Endodermal cell (in vitro differentiated cells): ENCODE results near the gene OR9Q1. TPM values are rescaled to one million over a fixed set of nuclear protein-coding genes. Genes with fewer than 3 reads are reported as not detected.

ENCODE experiments used
- DNase-seq: peaks from one replicate; pipeline ENCODE4 v3.0.0-alpha.2; 2017
- H3K27ac ChIP-seq: 2 replicates; pipeline ENCODE4 v1.5.1; 2013; ENCODE audit warnings: mild to moderate bottlenecking, low read depth, low read length, moderate library complexity
- H3K27me3 ChIP-seq: 2 replicates; pipeline ENCODE4 v1.6.1; 2013; ENCODE audit warnings: mild to moderate bottlenecking, low read length, moderate library complexity; ENCODE audit not compliant: insufficient read depth, control insufficient read depth, poor library complexity, severe bottlenecking
- H3K36me3 ChIP-seq: 2 replicates; pipeline ENCODE4 v1.7.0; 2013; ENCODE audit warnings: mild to moderate bottlenecking, low read length, moderate library complexity; ENCODE audit not compliant: control insufficient read depth, insufficient read depth
- H3K4me1 ChIP-seq: one replicate; pipeline ENCODE4 v1.7.0; 2013; ENCODE audit warnings: low read length; ENCODE audit not compliant: control insufficient read depth, insufficient read depth
- H3K4me3 ChIP-seq: 2 replicates; pipeline ENCODE4 v1.5.1; 2013; ENCODE audit warnings: mild to moderate bottlenecking, low read length, moderate library complexity
- H3K9ac ChIP-seq: 2 replicates; pipeline ENCODE4 v1.6.1; 2013; ENCODE audit warnings: mild to moderate bottlenecking, low read length, moderate library complexity; ENCODE audit not compliant: poor library complexity, severe bottlenecking; ENCODE audit errors: extremely low read depth
- H3K9me3 ChIP-seq: 2 replicates; pipeline ENCODE4 v1.6.1; 2013; ENCODE audit warnings: mild to moderate bottlenecking, low read length, moderate library complexity; ENCODE audit not compliant: control insufficient read depth
- H3K27ac Mint-ChIP-seq: 2 replicates; pipeline ENCODE4 v1.8.0; 2020; ENCODE audit warnings: mixed read lengths
- H3K27me3 Mint-ChIP-seq: 2 replicates; pipeline ENCODE4 v1.8.0; 2021; ENCODE audit warnings: mild to moderate bottlenecking, mixed read lengths; ENCODE audit not compliant: insufficient read depth
- H3K36me3 Mint-ChIP-seq: 2 replicates; pipeline ENCODE4 v1.8.0; 2020; ENCODE audit warnings: low read depth, mixed read lengths
- H3K4me1 Mint-ChIP-seq: 2 replicates; pipeline ENCODE4 v1.8.0; 2020; ENCODE audit warnings: mixed read lengths
- H3K4me3 Mint-ChIP-seq: 2 replicates; pipeline ENCODE4 v1.8.0; 2020; ENCODE audit warnings: mild to moderate bottlenecking, moderate library complexity, mixed read lengths
- H3K9me3 Mint-ChIP-seq: 2 replicates; pipeline ENCODE4 v1.8.0; 2020; ENCODE audit warnings: mild to moderate bottlenecking, mixed read lengths
- WGBS, 2 experiments: methylation state at CpG; one replicate each; pipeline versions ENCODE4 v1.1.5 to v1.1.7; 2013; ENCODE audit warnings: missing lambda C conversion rate in 2 of 2, mixed read lengths in 1 of 2; ENCODE audit not compliant: insufficient coverage in 1 of 2, insufficient read length in 1 of 2; 5-methylcytosine and 5-hydroxymethylcytosine counted together
- total RNA-seq, 2 donors: library from RNA; stranded (reverse); fragmentation: NEBNext Ultra II Directional in 1 of 2; extraction: Animal tissue kit (Norgen Biotek cat#: 25700) in 1 of 2; gene quantifications; 2 replicates in 1 of 2; 3 replicates in 1 of 2; pipeline ENCODE4 v1.2.1, GENCODE V29; 2021
- TF ChIP-seq, protein P1 (sequence below): fragments of 200-600 bp; sonication (generic); conservative IDR thresholded peaks from 2 replicates; pipeline ENCODE4 v1.5.0; 2021; ENCODE audit warnings: antibody characterized with exemption, mild to moderate bottlenecking

OR9Q1 gene
- total RNA-seq, 2 donors from 2014 or later: not detected

DNA sequence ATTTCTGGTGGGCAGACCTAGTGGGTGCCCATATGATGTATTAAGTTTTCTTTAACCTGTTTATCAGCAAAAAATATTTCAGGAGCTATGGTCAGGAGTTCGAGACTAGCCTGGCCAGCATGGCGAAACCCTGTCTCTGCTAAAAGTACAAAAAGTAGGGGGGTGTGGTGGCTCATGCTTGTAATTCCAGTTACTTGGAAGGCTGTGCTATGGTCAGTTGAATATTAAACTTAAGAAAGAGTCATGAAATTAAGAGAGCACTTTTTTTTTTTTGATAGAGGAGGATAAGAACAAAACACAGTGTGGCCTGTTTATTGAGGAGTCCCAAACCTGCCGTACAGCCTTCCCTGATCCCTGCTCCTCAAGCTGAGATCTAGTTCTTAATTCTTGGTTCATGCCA, 36.9 kb downstream of the OR9Q1 start:
- H3K27ac ChIP-seq: no peak overlapping the region
- peaks cover 28% of the 10 kb centered on the region for H3K4me1 ChIP-seq
- Mint-ChIP-seq H3K36me3 (no peaks in the 10 kb centered on the region), H3K9me3 (peaks cover 6% of the 10 kb centered on the region), H3K4me1 (peaks cover 49% of the 10 kb centered on the region), H3K4me3 (no peak overlapping the region), H3K27me3 (no peaks in the 10 kb centered on the region), H3K27ac (peak overlapping the region; percentile 69)
- TF ChIP-seq, protein P1, sequence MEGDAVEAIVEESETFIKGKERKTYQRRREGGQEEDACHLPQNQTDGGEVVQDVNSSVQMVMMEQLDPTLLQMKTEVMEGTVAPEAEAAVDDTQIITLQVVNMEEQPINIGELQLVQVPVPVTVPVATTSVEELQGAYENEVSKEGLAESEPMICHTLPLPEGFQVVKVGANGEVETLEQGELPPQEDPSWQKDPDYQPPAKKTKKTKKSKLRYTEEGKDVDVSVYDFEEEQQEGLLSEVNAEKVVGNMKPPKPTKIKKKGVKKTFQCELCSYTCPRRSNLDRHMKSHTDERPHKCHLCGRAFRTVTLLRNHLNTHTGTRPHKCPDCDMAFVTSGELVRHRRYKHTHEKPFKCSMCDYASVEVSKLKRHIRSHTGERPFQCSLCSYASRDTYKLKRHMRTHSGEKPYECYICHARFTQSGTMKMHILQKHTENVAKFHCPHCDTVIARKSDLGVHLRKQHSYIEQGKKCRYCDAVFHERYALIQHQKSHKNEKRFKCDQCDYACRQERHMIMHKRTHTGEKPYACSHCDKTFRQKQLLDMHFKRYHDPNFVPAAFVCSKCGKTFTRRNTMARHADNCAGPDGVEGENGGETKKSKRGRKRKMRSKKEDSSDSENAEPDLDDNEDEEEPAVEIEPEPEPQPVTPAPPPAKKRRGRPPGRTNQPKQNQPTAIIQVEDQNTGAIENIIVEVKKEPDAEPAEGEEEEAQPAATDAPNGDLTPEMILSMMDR: no peak
- DNase-seq: no peak
- no peaks in the 10 kb centered on the region for H3K36me3 ChIP-seq
- no peaks in the 10 kb centered on the region for H3K27me3 ChIP-seq
- H3K4me3 ChIP-seq: no peak overlapping the region
- 88 to 100% methylated on average over 2 to 3 of the region's 3 CpGs for WGBS, 2 experiments
- peak overlapping the region; percentile 3 for H3K9ac ChIP-seq
- no peaks in the 10 kb centered on the region for H3K9me3 ChIP-seq

DNA sequence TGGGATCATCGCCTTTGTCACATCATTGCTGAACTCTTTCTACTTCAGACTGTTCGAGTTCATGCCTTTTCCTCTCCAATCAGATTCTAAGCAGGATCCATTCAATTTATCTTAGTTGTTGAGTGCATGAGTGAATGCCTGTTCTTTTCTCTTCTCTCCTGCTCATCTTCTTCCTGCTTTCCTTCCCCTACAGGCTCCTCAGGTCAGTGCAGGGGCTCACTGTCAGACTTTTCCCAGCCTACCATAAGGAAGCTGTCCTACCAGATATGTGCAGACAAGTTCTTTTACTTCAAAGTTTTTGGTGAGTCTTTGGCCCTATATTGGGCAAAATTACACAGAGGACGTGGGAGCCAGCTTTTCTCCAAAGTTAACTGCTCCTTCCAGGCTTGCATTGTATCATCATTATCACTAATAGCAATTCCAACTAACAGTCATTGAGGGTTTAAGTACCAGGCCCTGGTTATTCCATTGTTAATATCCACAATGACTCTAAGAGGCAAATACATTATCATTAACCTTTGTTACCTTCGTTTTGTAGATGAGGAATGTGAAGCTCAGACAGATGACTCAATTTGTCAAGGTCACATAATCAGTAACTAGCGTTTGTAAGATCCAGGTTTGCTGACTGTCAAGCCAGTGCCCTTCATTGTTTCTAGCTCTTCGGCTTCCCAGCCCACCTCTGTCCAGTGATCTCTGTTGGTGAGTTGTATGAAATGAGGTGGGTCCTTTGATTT, 37.4 kb downstream of the OR9Q1 start:
- H3K9me3 ChIP-seq: no peaks in the 10 kb centered on the region
- peak overlapping the region; percentile 61 for H3K4me3 ChIP-seq
- H3K4me1 ChIP-seq: peaks cover 28% of the 10 kb centered on the region
- no peak overlapping the region for H3K27ac ChIP-seq
- no peaks in the 10 kb centered on the region for H3K36me3 Mint-ChIP-seq
- no peaks in the 10 kb centered on the region for H3K36me3 ChIP-seq
- peaks cover 1% of the 10 kb centered on the region for H3K9me3 Mint-ChIP-seq
- H3K27ac Mint-ChIP-seq: peak overlapping the region; percentile 28
- no peaks in the 10 kb centered on the region for H3K27me3 Mint-ChIP-seq
- no peaks in the 10 kb centered on the region for H3K27me3 ChIP-seq
- no peak overlapping the region for H3K4me3 Mint-ChIP-seq
- peak; percentile 80 for DNase-seq
- H3K9ac ChIP-seq: peak overlapping the region; percentile 3
- TF ChIP-seq, protein P1: peak; percentile 74
- H3K4me1 Mint-ChIP-seq: peaks cover 53% of the 10 kb centered on the region
- 52 to 70% methylated on average over 2 to 6 of the region's 6 CpGs for WGBS, 2 experiments

DNA sequence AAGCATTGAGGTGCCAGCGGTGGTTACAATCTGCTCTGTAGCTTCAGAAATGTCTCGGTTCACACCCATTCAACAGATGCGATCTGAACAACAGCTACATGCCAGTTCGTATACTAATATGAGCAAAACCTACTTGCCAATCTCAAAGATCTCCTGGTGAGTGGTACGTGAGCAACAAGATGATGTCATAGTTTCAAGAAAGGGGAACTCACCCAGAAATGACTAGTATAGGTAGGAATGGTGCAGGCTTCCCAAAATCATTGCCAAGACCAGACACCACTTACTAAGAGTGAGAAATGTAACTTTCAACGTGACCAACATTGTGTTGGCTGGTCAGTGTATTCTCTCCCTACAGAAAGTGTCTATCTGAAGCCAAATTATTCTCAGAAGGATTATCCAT, 38.1 kb downstream of the OR9Q1 start:
- peaks cover 28% of the 10 kb centered on the region for H3K4me1 ChIP-seq
- no peak overlapping the region for H3K9ac ChIP-seq
- Mint-ChIP-seq H3K27ac (peak overlapping the region; percentile 28), H3K9me3 (no peaks in the 10 kb centered on the region), H3K36me3 (no peaks in the 10 kb centered on the region), H3K27me3 (no peaks in the 10 kb centered on the region), H3K4me3 (no peak overlapping the region), H3K4me1 (peaks cover 54% of the 10 kb centered on the region)
- WGBS, 2 experiments: 63 to 67% methylated on average over 5 to 6 of the region's 6 CpGs
- TF ChIP-seq, protein P1: no peak
- DNase-seq: no peak
- H3K36me3 ChIP-seq: no peaks in the 10 kb centered on the region
- H3K27ac ChIP-seq: no peak overlapping the region
- no peaks in the 10 kb centered on the region for H3K9me3 ChIP-seq
- no peaks in the 10 kb centered on the region for H3K27me3 ChIP-seq
- H3K4me3 ChIP-seq: peak overlapping the region; percentile 61
